ENCODE results near the gene AGBL1.
A peak's percentile ranks its signal among the peaks of the same experiment; 100 is the strongest.

The AGBL1 gene

DNA sequence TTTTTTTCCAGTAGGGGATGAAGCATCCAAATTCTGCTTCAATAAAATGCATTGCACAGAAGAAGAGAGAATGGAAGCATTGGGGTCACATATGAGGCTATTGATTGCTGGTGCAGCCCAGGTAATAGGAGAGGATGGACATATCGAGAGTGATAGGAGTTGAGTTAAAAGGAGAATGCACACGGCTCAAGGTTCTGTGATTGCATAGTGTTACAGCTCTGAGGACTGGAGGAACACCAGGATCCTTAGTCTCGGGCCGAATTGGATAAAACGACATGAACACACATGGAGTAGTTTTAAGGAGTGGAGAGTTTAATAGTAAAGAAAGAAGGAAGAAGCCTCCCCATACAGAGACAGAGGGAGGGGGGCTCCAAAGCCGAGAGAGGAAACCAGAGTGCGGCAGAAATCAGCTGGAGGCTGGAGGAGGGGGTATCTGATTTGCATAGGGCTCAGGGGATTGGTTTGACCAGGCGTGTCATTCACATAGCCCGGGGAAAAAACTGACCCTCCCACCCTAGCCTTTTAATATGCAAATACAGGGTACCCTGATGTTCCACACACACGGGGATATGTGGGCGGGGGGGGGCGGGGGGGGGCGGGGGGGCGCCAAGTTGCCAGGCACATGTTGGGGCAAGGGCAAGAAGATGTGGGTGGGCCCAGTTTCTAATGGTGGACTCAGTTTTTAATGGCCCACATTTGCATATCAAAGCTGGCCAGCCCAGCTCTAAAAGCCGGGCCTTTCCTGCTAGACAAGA lies 156.9 kb downstream of the AGBL1 start:
- DNase-seq (ENCODE audit: low read depth, low spot score), result peak; percentile 86

DNA sequence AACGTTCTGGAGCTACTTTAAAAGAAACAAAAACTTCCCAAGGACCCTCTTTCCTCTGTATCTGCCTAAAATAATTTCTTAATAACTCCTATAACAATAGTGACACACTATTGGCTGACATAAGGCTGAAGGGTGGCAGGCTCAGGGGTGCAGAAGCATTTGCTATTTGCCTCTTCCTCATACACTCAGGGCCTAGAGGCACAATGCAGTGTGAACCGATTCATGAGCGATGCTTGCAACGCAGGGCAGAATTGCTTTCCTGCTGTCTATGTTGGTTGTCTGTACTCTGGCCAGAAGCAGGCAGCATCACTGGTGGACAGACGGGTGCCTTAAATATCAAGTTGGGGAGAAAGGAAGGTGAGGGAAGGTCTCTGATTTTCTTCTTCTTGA lies 157.4 kb downstream of the AGBL1 start:
- DNase-seq (ENCODE audit: low read depth, low spot score), result no peak

DNA sequence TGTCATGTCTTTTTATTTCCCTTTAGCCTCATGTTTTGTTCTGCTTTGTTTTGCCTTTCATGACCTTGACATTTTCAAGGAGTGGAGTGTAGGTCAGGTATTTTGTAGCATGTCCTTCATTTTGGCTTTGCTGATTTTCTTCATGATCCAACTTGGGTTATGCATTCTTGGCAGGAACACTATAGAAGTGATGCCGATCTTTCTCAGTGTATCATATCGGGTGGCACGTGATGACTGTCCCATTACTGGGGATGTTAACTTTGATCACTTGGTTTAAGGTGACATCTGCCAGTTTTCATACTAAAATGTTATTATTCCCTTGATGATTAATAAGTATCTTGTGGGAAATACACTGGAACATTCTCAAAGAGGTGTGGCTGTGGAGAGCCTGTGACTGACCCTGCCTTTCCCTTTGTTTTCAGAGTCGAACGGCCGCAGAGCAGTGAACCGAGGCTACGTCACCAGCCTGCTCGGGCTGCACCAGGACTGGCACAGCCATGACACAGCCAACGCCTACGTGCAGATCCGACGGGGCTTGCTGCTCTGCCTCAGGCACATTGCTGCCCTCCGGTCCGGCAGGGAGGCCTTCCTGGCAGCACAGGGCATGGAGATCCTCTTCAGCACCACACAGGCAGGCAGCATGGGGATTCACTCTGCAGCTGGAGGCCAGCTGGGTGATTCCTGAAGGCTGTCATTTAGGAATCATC lies 167.7 kb downstream of the AGBL1 start:
- no peak for DNase-seq (ENCODE audit: low read depth, low spot score)

DNA sequence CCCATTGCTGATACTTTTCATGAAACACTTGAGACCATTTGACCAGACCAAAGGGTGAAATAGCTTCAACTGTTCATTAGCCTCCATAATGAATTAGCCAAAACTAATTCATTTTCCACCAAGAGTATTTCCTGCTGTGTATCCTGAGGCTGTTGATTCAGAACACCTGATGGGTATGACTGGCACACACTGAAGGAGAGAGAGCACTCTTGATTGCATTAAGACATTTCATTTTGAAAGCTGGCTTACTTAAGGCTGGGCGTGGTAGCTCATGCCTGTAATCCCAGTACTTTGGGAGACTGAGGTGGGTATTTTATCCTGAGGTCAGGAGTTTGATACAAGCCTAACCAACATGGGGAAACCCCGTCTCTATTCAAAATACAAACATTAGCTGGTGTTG lies 175.6 kb downstream of the AGBL1 start:
- no peak for DNase-seq (ENCODE audit: low read depth, low spot score)

DNA sequence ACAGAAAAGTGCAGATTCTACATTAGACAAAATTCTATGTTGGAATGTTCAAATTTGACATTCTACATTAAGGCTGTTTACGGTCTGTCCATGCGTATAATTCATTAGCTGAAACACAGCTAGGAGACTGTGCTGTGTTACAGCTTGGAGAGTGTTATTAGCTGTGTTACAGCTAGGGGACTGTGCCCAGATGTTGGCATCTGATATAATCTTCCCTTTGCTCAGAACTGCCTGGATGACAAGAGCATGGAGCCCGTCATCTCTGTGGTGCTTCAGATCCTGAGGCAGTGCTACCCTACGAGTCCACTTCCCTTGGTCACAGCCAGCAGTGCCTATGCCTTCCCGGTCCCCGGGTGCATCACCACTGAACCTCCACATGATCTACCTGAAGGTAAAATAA lies 177.0 kb downstream of the AGBL1 start:
- no peak for DNase-seq (ENCODE audit: low read depth, low spot score)

DNA sequence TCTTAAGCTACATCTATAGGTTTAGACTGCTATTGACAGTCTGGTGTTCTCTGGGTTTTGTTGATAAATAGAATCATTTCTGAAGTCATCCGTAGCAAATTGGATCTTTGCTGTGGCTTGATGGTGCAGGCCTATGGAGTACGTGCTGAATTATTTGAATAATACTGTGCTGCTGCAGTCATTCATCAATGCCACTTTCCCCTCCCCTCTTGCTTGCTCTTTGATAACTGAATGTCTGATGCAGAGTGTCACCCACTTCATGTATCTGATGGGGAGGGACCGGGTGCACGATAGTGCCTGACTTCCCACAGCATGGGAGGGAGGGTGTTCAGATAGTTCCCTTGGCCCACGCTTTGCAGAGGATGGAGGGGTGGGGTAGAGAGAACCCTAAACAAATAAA lies 179.9 kb downstream of the AGBL1 start:
- DNase-seq (ENCODE audit: low read depth, low spot score), result no peak

GRCh38 chr15:86263230-86263629 lies 183.6 kb downstream of the AGBL1 start:
- DNase-seq (ENCODE audit: low read depth, low spot score), result no peak

- DNase-seq (ENCODE audit: low read depth, low spot score), result no peak
Observed at GRCh38 chr15:86266896-86267484, 187.3 kb downstream of the AGBL1 start.

- DNase-seq (ENCODE audit: low read depth, low spot score), result no peak
Observed at GRCh38 chr15:86267892-86268291, 188.2 kb downstream of the AGBL1 start.

DNA sequence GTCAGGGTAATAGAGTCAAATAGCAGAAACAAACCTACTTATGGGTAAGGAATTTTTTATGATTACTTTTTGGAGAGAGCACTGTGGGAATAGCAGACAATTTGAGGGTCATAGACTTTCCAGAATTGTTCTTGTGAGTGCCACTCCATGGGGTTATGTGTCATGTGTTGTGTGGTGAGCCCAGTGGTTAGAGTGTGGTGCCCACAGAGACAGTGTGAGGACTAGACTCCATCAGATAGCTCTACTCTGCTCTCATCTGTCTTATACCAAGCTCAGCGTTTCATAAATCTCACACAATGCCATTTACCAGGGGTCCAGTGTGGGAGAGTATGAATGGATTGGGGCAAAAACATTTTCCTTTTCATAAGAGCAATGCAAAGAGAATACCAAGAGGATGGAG lies 188.9 kb downstream of the AGBL1 start:
- DNase-seq (ENCODE audit: low read depth, low spot score), result no peak

GRCh38 chr15:86273309-86273708 lies 193.6 kb downstream of the AGBL1 start:
- no peak for DNase-seq (ENCODE audit: low read depth, low spot score)

- DNase-seq (ENCODE audit: low read depth, low spot score), result no peak
Observed at GRCh38 chr15:86275361-86275760, 195.7 kb downstream of the AGBL1 start.

GRCh38 chr15:86278586-86278985 lies 198.9 kb downstream of the AGBL1 start:
- no peak for DNase-seq (ENCODE audit: low read depth, low spot score)

- DNase-seq (ENCODE audit: low read depth, low spot score), result no peak
Observed at GRCh38 chr15:86284635-86285034, 205.0 kb downstream of the AGBL1 start.

DNA sequence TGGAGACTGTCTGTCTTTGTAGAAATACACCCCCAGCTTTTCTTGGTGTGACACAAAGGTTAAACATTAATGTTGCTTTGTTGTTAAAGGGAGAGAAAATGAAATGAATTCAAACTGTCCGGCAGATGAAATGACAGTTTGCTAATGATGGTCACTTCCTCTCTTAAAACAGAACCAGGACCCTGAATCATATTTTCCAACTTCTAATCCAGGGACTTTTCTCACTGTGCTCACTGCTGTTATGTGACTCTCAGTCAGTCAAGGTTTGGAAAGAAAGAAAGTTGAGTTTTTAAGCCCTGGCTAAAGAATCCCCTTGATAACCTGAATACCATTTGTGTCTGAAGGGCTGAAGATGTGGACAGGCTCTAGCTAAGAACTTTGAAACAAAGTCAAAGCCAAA lies 215.8 kb downstream of the AGBL1 start:
- DNase-seq (ENCODE audit: low read depth, low spot score), result no peak

GRCh38 chr15:86296769-86297168 lies 217.1 kb downstream of the AGBL1 start:
- DNase-seq (ENCODE audit: low read depth, low spot score), result no peak

DNA sequence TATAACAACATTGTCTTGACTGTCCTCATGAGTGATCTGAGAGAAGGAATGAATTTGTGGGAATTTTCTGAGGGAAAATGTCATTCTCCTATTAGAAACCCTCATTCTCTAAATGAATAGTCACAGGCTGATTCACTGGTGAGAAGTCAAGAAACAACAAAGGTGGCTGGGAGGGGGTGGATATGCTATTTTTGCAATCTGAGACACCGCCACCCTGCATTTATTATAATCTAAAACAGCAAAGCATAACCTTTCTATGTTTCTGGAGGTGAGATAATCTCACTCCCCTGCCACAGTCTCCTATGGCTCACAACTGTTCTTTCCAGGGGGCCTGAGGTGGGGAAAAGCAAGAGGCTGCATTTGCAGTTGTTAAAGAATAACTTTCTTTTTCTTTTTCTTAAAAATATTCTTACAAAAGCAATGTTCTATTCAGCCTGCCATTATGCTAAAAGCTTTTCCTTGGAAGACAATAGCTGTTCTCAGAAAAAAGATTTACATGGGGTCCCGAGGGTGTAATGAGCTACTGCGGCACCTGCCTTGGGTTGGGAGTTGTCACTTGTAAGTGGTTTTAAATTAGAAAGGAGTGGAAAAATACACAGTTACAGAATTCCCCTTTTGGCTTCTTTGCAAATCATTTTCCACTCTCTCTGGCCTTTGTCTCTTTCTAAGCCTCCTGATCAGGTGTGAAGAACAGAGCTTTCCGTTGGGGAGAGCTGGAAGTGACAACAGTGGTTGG lies 220.9 kb downstream of the AGBL1 start:
- no peak for DNase-seq (ENCODE audit: low read depth, low spot score)

DNA sequence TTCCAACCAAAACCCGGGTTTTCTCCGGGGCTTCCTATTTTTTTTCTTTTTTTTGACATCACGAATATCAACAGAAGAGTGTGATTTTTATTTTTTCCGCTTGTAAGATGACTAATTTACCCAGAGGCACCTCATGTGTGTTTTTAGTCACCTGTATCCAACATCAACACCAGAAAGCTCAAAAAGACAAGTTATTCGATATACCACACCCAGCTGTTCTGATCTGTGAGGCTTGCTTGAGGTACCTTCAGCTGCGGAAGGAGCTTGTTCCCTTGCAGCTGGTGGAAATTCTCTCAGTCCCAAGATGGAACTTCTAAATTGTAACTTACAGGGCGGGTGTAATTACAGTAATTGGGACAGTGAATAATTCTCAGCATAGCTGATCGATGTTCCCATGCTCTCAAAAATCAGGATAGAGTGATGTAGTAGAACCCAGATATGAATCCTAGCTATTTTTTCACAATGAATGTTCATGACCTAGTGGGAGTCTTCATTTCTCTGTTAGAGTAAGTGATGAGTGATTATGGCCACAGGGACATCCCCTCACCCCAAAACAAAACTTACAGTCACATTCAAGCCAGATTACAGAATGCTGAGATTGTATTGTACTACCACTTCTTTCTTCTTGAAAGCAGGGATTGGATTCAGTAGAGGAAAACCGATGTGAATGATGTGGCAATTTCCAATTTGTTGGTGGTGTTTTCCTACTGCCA lies 232.1 kb downstream of the AGBL1 start:
- DNase-seq (ENCODE audit: low read depth, low spot score), result no peak

DNA sequence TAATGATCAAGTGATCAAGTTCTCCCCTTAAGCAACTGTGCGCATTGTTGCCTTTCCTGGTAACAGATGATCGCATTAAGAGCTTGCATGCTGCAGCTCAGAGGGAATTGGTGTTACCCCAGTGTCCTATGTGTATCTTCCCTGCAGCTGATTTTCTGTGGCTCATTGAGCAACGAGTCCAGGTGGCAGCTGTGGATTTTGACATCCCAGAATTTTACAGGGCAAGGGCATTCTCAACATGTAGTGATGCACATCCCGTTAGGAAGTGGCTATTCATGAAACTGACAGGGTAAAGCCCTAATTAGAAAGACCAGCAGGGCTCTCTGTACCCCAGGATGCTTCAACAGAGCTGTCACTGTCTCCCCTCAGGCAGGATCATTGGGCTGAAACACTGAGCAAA lies 232.8 kb downstream of the AGBL1 start:
- DNase-seq (ENCODE audit: low read depth, low spot score), result no peak

GRCh38 chr15:86316216-86316615 lies 236.5 kb downstream of the AGBL1 start:
- DNase-seq (ENCODE audit: low read depth, low spot score), result no peak

GRCh38 chr15:86316726-86317383 lies 237.2 kb downstream of the AGBL1 start:
- no peak for DNase-seq (ENCODE audit: low read depth, low spot score)

All from ELF-1 (cell line).